Measurements from ENCODE around the gene STXBP2.

STXBP2 gene

DNA sequence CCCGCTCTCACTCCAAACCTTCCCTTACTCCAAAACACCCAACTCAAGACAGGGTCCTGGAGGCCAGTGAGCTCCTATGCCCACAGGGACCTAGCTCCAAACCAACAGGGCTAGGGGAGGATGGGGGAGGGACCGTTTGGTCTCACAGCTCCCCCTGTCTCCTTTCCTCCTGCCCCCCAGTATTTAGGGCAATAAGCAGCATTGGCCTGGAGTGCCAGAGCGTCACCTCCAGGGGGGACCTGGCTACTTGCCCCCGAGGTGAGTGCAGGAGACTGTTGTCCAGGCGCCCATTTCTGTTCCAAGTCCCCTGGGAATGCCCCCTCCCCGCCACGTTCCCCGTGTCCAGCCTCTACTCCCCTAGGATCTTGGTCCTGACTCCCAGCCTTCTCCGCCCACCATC, 32.7 kb downstream of the STXBP2 start:
- TF ChIP-seq RAD21 (IDR thresholded peaks at IDR 0.05; ENCODE audit: low read depth) = no peak
- TF ChIP-seq CEBPB (IDR thresholded peaks at IDR 0.05) = no peak
- TF ChIP-seq, protein P1, sequence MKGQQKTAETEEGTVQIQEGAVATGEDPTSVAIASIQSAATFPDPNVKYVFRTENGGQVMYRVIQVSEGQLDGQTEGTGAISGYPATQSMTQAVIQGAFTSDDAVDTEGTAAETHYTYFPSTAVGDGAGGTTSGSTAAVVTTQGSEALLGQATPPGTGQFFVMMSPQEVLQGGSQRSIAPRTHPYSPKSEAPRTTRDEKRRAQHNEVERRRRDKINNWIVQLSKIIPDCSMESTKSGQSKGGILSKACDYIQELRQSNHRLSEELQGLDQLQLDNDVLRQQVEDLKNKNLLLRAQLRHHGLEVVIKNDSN (IDR thresholded peaks at IDR 0.05) = no peak
- no peak for TF ChIP-seq EGR1 (IDR thresholded peaks at IDR 0.05)

DNA sequence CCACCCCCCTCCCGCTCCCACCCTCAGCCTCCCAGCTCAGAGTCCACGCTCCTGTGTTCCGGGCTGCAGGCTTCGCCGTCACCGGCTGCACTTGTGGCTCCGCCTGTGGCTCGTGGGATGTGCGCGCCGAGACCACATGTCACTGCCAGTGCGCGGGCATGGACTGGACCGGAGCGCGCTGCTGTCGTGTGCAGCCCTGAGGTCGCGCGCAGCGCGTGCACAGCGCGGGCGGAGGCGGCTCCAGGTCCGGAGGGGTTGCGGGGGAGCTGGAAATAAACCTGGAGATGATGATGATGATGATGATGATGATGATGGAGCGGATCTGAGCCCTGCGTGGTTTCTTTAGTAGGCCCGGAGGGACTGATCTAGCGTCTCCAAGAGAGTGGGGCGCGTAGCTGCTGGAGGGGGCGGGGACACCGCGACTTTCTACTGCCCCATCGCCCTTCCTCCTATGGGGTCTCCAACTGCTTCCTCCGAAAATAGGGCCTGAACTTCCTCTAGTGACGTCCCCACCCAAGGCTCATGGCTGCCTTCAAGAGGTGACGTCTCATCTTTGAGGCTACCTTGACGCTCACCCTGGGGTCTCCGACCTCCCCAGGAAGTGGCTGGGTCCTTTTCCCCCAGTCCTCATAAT, 33.4 kb downstream of the STXBP2 start:
- TF ChIP-seq CEBPB (IDR thresholded peaks at IDR 0.05) = no peak
- TF ChIP-seq, protein P2, sequence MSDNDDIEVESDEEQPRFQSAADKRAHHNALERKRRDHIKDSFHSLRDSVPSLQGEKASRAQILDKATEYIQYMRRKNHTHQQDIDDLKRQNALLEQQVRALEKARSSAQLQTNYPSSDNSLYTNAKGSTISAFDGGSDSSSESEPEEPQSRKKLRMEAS (IDR thresholded peaks at IDR 0.05) = peak; percentile 56; the same call in 1 of the 2 replicates

DNA sequence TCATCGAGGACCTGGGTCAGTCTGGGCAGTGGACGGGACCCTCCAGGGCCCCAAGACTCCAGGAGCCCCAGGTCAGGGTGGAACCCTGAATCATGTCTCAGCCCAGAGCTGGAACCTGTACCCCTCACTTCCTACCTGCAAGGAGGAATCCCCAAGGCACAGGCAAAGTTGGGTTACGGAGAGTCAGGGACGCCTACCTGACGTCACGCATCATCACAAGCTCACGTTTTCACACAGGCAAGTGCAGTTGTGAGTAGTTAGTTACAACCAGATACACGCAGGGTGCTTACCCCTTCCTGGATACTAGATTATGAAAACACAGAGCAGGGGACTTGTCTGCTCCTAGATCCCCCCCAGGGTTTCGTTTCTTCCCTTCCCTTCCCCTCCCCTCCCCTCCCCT, 33.9 kb downstream of the STXBP2 start:
- TF ChIP-seq EGR1 (IDR thresholded peaks at IDR 0.05) = no peak
- TF ChIP-seq FOXM1 (IDR thresholded peaks at IDR 0.05; ENCODE audit: borderline replicate concordance, low read depth) = no peak
- TF ChIP-seq, protein P2 (IDR thresholded peaks at IDR 0.05) = no peak
- TF ChIP-seq, protein P3, sequence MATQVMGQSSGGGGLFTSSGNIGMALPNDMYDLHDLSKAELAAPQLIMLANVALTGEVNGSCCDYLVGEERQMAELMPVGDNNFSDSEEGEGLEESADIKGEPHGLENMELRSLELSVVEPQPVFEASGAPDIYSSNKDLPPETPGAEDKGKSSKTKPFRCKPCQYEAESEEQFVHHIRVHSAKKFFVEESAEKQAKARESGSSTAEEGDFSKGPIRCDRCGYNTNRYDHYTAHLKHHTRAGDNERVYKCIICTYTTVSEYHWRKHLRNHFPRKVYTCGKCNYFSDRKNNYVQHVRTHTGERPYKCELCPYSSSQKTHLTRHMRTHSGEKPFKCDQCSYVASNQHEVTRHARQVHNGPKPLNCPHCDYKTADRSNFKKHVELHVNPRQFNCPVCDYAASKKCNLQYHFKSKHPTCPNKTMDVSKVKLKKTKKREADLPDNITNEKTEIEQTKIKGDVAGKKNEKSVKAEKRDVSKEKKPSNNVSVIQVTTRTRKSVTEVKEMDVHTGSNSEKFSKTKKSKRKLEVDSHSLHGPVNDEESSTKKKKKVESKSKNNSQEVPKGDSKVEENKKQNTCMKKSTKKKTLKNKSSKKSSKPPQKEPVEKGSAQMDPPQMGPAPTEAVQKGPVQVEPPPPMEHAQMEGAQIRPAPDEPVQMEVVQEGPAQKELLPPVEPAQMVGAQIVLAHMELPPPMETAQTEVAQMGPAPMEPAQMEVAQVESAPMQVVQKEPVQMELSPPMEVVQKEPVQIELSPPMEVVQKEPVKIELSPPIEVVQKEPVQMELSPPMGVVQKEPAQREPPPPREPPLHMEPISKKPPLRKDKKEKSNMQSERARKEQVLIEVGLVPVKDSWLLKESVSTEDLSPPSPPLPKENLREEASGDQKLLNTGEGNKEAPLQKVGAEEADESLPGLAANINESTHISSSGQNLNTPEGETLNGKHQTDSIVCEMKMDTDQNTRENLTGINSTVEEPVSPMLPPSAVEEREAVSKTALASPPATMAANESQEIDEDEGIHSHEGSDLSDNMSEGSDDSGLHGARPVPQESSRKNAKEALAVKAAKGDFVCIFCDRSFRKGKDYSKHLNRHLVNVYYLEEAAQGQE (IDR thresholded peaks at IDR 0.05; ENCODE audit: low read depth) = no peak
- TF ChIP-seq CEBPB (IDR thresholded peaks at IDR 0.05) = no peak
- TF ChIP-seq CREB1 (IDR thresholded peaks at IDR 0.05; ENCODE audit: low read depth) = no peak
- TF ChIP-seq, protein P1 (IDR thresholded peaks at IDR 0.05) = no peak
- no peak for TF ChIP-seq TAF1 (IDR thresholded peaks at IDR 0.05; ENCODE audit: low read depth)
- TF ChIP-seq EP300 (IDR thresholded peaks at IDR 0.05; ENCODE audit: borderline replicate concordance) = no peak
- TF ChIP-seq TEAD4 (IDR thresholded peaks at IDR 0.05) = no peak

DNA sequence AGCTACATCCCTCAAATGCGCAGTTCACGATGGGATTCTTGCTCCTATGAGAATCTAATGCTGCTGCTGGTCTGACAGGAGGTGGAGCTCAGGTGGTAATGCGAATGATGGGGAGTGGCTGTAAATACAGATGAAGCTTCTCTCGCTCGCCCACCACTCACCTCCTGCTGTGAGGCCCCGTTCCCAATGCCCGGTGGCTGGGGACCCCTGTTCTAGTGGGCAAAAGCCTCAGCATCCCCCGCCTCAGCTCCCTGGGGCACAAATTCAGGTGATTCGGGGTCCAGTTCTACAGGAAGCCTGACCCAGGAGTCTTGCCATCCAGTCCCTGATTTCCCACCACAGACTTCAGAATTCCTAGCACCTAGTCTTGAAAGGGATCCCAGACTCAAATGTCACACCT, 35.6 kb downstream of the STXBP2 start:
- TF ChIP-seq YY1 (IDR thresholded peaks at IDR 0.05; ENCODE audit: low read depth) (no peak), TAF1 (IDR thresholded peaks at IDR 0.05; ENCODE audit: low read depth) (no peak), TEAD4 (IDR thresholded peaks at IDR 0.05) (no peak), NFIC (IDR thresholded peaks at IDR 0.05) (no peak), CEBPB (IDR thresholded peaks at IDR 0.05) (no peak), EP300 (IDR thresholded peaks at IDR 0.05; ENCODE audit: borderline replicate concordance) (no peak), FOXM1 (IDR thresholded peaks at IDR 0.05; ENCODE audit: borderline replicate concordance, low read depth) (no peak), RAD21 (IDR thresholded peaks at IDR 0.05; ENCODE audit: low read depth) (no peak)
- TF ChIP-seq, protein P2 (IDR thresholded peaks at IDR 0.05) = no peak
- TF ChIP-seq, protein P3 (IDR thresholded peaks at IDR 0.05; ENCODE audit: low read depth) = no peak

DNA sequence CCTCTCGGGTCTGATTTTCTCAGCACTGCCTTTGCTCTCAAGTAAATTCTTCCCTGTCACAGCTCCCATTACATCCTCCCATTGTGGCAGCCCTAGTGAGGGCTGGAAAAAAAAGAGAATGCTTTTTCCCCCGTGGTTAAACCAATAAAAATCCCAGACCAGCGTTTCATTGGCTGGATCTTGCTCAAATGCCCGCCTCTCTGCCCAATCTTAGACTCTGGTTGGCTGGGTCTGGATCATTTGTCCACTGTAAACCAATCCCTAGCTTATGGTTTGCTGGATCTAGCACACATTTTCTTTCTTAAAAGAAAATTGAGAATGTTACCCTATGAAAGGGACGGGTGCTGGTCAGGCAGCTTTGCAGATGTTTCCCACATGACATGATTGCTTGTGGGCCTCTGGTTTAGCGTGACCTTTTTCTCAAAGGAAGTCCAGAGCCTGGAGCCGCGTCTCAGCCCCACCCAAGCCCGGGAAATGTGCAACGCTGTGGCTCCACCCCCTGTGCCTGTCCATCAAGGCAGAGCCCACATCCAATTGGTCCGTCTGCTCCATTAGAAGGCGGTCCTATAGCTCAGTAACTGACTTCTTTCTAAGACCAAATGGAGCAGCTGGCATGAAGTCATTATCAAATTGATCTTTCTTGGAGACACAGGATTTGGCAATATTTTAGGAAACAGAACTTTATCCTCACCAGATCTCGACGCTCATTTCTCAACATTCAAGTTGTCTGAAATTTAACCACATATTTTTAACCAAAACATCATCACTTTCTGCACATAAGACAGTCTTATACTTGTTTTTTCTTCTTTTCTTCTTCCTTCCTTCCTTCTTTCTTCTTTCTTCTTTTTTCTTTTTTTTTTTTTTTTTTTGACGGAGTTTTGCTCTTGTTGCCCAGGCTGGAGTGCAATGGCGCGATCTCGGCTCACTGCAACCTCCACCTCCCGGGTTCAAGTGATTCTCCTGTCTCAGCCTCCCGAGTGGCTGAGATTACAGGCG, 37.4 kb downstream of the STXBP2 start:
- no peak for TF ChIP-seq CREB1 (IDR thresholded peaks at IDR 0.05; ENCODE audit: low read depth)
- TF ChIP-seq CEBPB (IDR thresholded peaks at IDR 0.05) = no peak
- TF ChIP-seq YY1 (IDR thresholded peaks at IDR 0.05; ENCODE audit: low read depth) = no peak
- TF ChIP-seq, protein P2 (IDR thresholded peaks at IDR 0.05) = no peak
- no peak for TF ChIP-seq EP300 (IDR thresholded peaks at IDR 0.05; ENCODE audit: borderline replicate concordance)
- no peak for TF ChIP-seq NFIC (IDR thresholded peaks at IDR 0.05)
- TF ChIP-seq TEAD4 (IDR thresholded peaks at IDR 0.05) = no peak
- TF ChIP-seq RAD21 (IDR thresholded peaks at IDR 0.05; ENCODE audit: low read depth) = no peak
- no peak for TF ChIP-seq TAF1 (IDR thresholded peaks at IDR 0.05; ENCODE audit: low read depth)
- TF ChIP-seq EGR1 (IDR thresholded peaks at IDR 0.05) = no peak
- TF ChIP-seq ZBTB7A (IDR thresholded peaks at IDR 0.05; ENCODE audit: low read depth) = no peak
- TF ChIP-seq TCF12 (IDR thresholded peaks at IDR 0.05; ENCODE audit: low read depth) = no peak
